GM12878 (cell line): ENCODE results near the gene NUDT22. TPM values are rescaled to one million over a fixed set of nuclear protein-coding genes. Genes with fewer than 3 reads are reported as not detected.
A peak's percentile ranks its signal among the peaks of the same experiment; 100 is the strongest.

Experiments
- EGR1 ChIP-seq, 2 experiments: IDR thresholded peaks; 1 replicate in 1 of 2; 2 replicates in 1 of 2; pipeline ENCODE4 v1.6.1; 2011 to 2012; ENCODE audit warnings: low read depth in 2 of 2, low read length in 2 of 2, borderline replicate concordance in 1 of 2, mild to moderate bottlenecking in 1 of 2, moderate library complexity in 1 of 2
- FOS ChIP-seq: IDR thresholded peaks from 3 replicates; pipeline ENCODE4 v1.6.1; 2011; ENCODE audit warnings: borderline replicate concordance; ENCODE audit not compliant: insufficient read length; ENCODE audit errors: extremely low read depth
- IKZF1 ChIP-seq: fragments of 450-650 bp; conservative IDR thresholded peaks from 2 replicates; pipeline ENCODE4 v1.6.1; 2017; ENCODE audit warnings: antibody characterized with exemption, mild to moderate bottlenecking
- IRF4 ChIP-seq: IDR thresholded peaks from 2 replicates; pipeline ENCODE4 v1.6.1; 2011; ENCODE audit warnings: low read depth, low read length
- JUNB ChIP-seq: IDR thresholded peaks from 2 replicates; pipeline ENCODE4 v1.6.1; 2016; ENCODE audit warnings: antibody characterized with exemption, mild to moderate bottlenecking
- LARP7 ChIP-seq: fragments of 450-650 bp; IDR thresholded peaks from 2 replicates; pipeline ENCODE4 v1.6.1; 2017; ENCODE audit warnings: mild to moderate bottlenecking
- MTA2 ChIP-seq: fragments of 450-650 bp; IDR thresholded peaks from 2 replicates; pipeline ENCODE4 v1.6.1; 2016; ENCODE audit warnings: low read depth, mild to moderate bottlenecking, moderate library complexity
- MTA3 ChIP-seq: IDR thresholded peaks from 2 replicates; pipeline ENCODE4 v1.6.1; 2012; ENCODE audit warnings: low read length, inconsistent platforms, borderline replicate concordance
- MYC ChIP-seq: IDR thresholded peaks from 2 replicates; pipeline ENCODE4 v1.6.1; 2011; ENCODE audit warnings: mild to moderate bottlenecking, low read length, moderate library complexity, inconsistent platforms; ENCODE audit not compliant: insufficient read depth, insufficient replicate concordance, insufficient read length, severe bottlenecking
- NFIC ChIP-seq: IDR thresholded peaks from 2 replicates; pipeline ENCODE4 v1.6.1; 2012; ENCODE audit warnings: low read depth, mild to moderate bottlenecking, inconsistent platforms, low read length, moderate library complexity
- NR2F1 ChIP-seq: fragments of 450-650 bp; conservative IDR thresholded peaks from 2 replicates; pipeline ENCODE4 v1.6.1; 2017; ENCODE audit warnings: mild to moderate bottlenecking
- SREBF2 ChIP-seq: IDR thresholded peaks from 2 replicates; pipeline ENCODE4 v1.6.1; 2012; ENCODE audit warnings: mild to moderate bottlenecking, low read length
- STAT1 ChIP-seq: fragments of 450-650 bp; conservative IDR thresholded peaks from 2 replicates; pipeline ENCODE4 v1.6.1; 2014; ENCODE audit warnings: antibody characterized with exemption, mild to moderate bottlenecking
- SUZ12 ChIP-seq: fragments of 200-600 bp; sonication (generic); IDR thresholded peaks from one replicate; pipeline ENCODE4 v1.6.1; 2018; ENCODE audit warnings: antibody characterized with exemption, mild to moderate bottlenecking; ENCODE audit not compliant: unreplicated experiment
- TBL1XR1 ChIP-seq: IDR thresholded peaks from 2 replicates; pipeline ENCODE4 v1.6.1; 2012; ENCODE audit warnings: low read depth, low read length, improper control_type of control experiment
- TCF3 ChIP-seq: IDR thresholded peaks from 2 replicates; pipeline ENCODE4 v1.6.1; 2012; ENCODE audit warnings: low read depth, mild to moderate bottlenecking, low read length, borderline replicate concordance; ENCODE audit not compliant: insufficient read depth
- ZNF207 ChIP-seq: fragments of 450-650 bp; IDR thresholded peaks from 2 replicates; pipeline ENCODE4 v1.6.1; 2014; ENCODE audit warnings: antibody characterized with exemption, mild to moderate bottlenecking, borderline replicate concordance
- ZSCAN29 ChIP-seq: fragments of 450-650 bp; IDR thresholded peaks from 2 replicates; pipeline ENCODE4 v1.6.1; 2017; ENCODE audit warnings: mild to moderate bottlenecking, moderate library complexity
- polyA plus RNA-seq, 11 experiments: library from polyadenylated mRNA; depleted of rRNA in 4 of 11; unstranded in 6 of 11; stranded (reverse) in 5 of 11; fragments of >200 nt; fragmentation: Nextera tagmentation in 4 of 11; fragmentation: Illumina TruSeq in 1 of 11; extraction: Ambion mirVana in 4 of 11; extraction: Trizol in 1 of 11; gene quantifications; 1 replicate in 1 of 11; 2 replicates in 10 of 11; pipeline versions ENCODE4 v1.2.1 to v1.2.3, GENCODE V29; 2011 to 2016; ENCODE audit warnings: inconsistent platforms in 2 of 11, missing spikeins in 2 of 11, low read depth in 1 of 11
- total RNA-seq, 4 experiments: library from RNA; depleted of rRNA in 3 of 4; stranded (reverse); fragments of >200 nt in 3 of 4; fragmentation: Illumina TruSeq in 1 of 4; extraction: Trizol in 1 of 4; gene quantifications; 2 replicates each; pipeline versions ENCODE4 v1.2.1 to v1.2.3, GENCODE V29; 2013 to 2021
- TF ChIP-seq, protein P1 (sequence below): fragments of 450-650 bp; IDR thresholded peaks from 2 replicates; pipeline ENCODE4 v1.6.1; 2017; ENCODE audit warnings: mild to moderate bottlenecking, moderate library complexity
- TF ChIP-seq, protein P2 (sequence below): IDR thresholded peaks from 2 replicates; pipeline ENCODE4 v1.6.1; 2012; ENCODE audit warnings: improper control_type of control experiment, low read depth, low read length; ENCODE audit not compliant: insufficient replicate concordance
- TF ChIP-seq, protein P3 (sequence below): fragments of 450-650 bp; IDR thresholded peaks from 2 replicates; pipeline ENCODE4 v1.6.1; 2017; ENCODE audit warnings: mild to moderate bottlenecking

The NUDT22 gene
- total and polyA plus RNA-seq, 10 of the 15 experiments (the other 5 are each of a cell fraction or from before 2014, with no cell fraction given), result 6.7 to 115 (median 64.7) TPM

DNA sequence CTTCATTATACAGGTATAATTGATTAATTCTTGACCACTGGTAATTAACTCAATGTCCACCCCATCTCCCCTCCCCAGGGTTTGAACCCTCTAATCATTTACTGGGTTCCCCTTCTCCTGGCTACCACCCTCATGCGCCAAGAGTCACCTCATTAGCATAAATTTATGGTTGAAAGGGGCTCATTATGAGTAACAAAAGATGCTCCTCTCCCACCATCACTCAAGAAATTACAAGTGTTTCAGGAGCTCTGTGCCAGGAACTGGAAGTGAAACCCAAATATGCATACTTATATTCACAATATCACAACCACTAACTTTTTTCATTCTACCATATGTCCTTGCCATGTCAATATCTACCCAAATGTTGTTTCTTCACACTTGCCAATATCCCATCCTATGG, 47.9 kb upstream of the NUDT22 start (continued):
- TF ChIP-seq, protein P1, sequence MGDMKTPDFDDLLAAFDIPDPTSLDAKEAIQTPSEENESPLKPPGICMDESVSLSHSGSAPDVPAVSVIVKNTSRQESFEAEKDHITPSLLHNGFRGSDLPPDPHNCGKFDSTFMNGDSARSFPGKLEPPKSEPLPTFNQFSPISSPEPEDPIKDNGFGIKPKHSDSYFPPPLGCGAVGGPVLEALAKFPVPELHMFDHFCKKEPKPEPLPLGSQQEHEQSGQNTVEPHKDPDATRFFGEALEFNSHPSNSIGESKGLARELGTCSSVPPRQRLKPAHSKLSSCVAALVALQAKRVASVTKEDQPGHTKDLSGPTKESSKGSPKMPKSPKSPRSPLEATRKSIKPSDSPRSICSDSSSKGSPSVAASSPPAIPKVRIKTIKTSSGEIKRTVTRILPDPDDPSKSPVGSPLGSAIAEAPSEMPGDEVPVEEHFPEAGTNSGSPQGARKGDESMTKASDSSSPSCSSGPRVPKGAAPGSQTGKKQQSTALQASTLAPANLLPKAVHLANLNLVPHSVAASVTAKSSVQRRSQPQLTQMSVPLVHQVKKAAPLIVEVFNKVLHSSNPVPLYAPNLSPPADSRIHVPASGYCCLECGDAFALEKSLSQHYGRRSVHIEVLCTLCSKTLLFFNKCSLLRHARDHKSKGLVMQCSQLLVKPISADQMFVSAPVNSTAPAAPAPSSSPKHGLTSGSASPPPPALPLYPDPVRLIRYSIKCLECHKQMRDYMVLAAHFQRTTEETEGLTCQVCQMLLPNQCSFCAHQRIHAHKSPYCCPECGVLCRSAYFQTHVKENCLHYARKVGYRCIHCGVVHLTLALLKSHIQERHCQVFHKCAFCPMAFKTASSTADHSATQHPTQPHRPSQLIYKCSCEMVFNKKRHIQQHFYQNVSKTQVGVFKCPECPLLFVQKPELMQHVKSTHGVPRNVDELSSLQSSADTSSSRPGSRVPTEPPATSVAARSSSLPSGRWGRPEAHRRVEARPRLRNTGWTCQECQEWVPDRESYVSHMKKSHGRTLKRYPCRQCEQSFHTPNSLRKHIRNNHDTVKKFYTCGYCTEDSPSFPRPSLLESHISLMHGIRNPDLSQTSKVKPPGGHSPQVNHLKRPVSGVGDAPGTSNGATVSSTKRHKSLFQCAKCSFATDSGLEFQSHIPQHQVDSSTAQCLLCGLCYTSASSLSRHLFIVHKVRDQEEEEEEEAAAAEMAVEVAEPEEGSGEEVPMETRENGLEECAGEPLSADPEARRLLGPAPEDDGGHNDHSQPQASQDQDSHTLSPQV, result no peak
- TF ChIP-seq MYC (no peak), TBL1XR1 (no peak), FOS (no peak), ZSCAN29 (no peak), STAT1 (no peak), SREBF2 (no peak), JUNB (peak; percentile 64), SUZ12 (no peak), MTA3 (no peak), TCF3 (no peak), MTA2 (peak; percentile 28; the same call in 1 of the 2 replicates), IRF4 (0 out of 2 replicates have a peak, but pooled peaks have one; percentile 40), NR2F1 (0 out of 2 replicates have a peak, but pooled peaks have one; percentile 23), EGR1 (IDR thresholded peaks at IDR 0.05; ENCODE audit: borderline replicate concordance in 1 of 2, low read depth in 2 of 2, low read length in 2 of 2) (no peak), IKZF1 (0 out of 2 replicates have a peak, but pooled peaks have one; percentile 21), NFIC (peak; percentile 43; the same call in 1 of the 2 replicates), ZNF207 (no peak), LARP7 (no peak)
- TF ChIP-seq, protein P2, sequence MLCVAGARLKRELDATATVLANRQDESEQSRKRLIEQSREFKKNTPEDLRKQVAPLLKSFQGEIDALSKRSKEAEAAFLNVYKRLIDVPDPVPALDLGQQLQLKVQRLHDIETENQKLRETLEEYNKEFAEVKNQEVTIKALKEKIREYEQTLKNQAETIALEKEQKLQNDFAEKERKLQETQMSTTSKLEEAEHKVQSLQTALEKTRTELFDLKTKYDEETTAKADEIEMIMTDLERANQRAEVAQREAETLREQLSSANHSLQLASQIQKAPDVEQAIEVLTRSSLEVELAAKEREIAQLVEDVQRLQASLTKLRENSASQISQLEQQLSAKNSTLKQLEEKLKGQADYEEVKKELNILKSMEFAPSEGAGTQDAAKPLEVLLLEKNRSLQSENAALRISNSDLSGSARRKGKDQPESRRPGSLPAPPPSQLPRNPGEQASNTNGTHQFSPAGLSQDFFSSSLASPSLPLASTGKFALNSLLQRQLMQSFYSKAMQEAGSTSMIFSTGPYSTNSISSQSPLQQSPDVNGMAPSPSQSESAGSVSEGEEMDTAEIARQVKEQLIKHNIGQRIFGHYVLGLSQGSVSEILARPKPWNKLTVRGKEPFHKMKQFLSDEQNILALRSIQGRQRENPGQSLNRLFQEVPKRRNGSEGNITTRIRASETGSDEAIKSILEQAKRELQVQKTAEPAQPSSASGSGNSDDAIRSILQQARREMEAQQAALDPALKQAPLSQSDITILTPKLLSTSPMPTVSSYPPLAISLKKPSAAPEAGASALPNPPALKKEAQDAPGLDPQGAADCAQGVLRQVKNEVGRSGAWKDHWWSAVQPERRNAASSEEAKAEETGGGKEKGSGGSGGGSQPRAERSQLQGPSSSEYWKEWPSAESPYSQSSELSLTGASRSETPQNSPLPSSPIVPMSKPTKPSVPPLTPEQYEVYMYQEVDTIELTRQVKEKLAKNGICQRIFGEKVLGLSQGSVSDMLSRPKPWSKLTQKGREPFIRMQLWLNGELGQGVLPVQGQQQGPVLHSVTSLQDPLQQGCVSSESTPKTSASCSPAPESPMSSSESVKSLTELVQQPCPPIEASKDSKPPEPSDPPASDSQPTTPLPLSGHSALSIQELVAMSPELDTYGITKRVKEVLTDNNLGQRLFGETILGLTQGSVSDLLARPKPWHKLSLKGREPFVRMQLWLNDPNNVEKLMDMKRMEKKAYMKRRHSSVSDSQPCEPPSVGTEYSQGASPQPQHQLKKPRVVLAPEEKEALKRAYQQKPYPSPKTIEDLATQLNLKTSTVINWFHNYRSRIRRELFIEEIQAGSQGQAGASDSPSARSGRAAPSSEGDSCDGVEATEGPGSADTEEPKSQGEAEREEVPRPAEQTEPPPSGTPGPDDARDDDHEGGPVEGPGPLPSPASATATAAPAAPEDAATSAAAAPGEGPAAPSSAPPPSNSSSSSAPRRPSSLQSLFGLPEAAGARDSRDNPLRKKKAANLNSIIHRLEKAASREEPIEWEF, result no peak
- TF ChIP-seq, protein P3, sequence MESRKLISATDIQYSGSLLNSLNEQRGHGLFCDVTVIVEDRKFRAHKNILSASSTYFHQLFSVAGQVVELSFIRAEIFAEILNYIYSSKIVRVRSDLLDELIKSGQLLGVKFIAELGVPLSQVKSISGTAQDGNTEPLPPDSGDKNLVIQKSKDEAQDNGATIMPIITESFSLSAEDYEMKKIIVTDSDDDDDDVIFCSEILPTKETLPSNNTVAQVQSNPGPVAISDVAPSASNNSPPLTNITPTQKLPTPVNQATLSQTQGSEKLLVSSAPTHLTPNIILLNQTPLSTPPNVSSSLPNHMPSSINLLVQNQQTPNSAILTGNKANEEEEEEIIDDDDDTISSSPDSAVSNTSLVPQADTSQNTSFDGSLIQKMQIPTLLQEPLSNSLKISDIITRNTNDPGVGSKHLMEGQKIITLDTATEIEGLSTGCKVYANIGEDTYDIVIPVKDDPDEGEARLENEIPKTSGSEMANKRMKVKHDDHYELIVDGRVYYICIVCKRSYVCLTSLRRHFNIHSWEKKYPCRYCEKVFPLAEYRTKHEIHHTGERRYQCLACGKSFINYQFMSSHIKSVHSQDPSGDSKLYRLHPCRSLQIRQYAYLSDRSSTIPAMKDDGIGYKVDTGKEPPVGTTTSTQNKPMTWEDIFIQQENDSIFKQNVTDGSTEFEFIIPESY, result no peak
